Ascending aorta (tissue), 2 donors: Measurements from ENCODE around the gene CFAP97D1. TPM values are rescaled to one million over a fixed set of nuclear protein-coding genes. Genes with fewer than 3 reads are reported as not detected.

Source experiments
- DNase-seq, 2 donors: peaks; one replicate each; pipeline ENCODE4 v3.0.0-alpha.2; 2019; ENCODE audit warnings: low spot score in 2 of 2
- H3K27ac ChIP-seq, 2 donors: fragments of 200-600 bp; sonication (generic); one replicate each; pipeline ENCODE4 v1.5.1; 2016 to 2017; ENCODE audit warnings: mild to moderate bottlenecking in 1 of 2
- H3K27me3 ChIP-seq: fragments of 200-600 bp; sonication (generic); one replicate; pipeline ENCODE4 v1.5.1; 2017
- H3K36me3 ChIP-seq, 2 donors: fragments of 200-600 bp; sonication (generic); one replicate each; pipeline ENCODE4 v1.5.1; 2016
- H3K4me1 ChIP-seq, 2 donors: fragments of 200-600 bp; sonication (generic); one replicate each; pipeline ENCODE4 v1.5.1; 2016 to 2017; ENCODE audit warnings: mild to moderate bottlenecking in 1 of 2
- H3K4me3 ChIP-seq, 2 donors: fragments of 200-600 bp; sonication (generic); one replicate each; pipeline ENCODE4 v1.5.1; 2016 to 2017; ENCODE audit warnings: mild to moderate bottlenecking in 1 of 2
- H3K9me3 ChIP-seq, 2 donors: fragments of 200-600 bp; sonication (generic); one replicate each; pipeline ENCODE4 v1.5.1; 2016
- CTCF ChIP-seq, 3 experiments: fragments of 200-600 bp in 2 of 3; fragments of 450-650 bp in 1 of 3; sonication (generic) in 2 of 3; IDR thresholded peaks; one replicate each; pipeline ENCODE4 v1.5.1; 2016 to 2019; ENCODE audit warnings: antibody characterized with exemption in 3 of 3, mild to moderate bottlenecking in 1 of 3, moderate library complexity in 1 of 3
- intact Hi-C: fragments of 100-400 bp; cut with DNase I; formaldehyde crosslinking; loops from one replicate; pipeline ENCODE4 v1.15.1; 2023
- total RNA-seq: library from RNA; depleted of rRNA; stranded (reverse); fragments of >200 nt; gene quantifications from one replicate; pipeline ENCODE4 v1.1.0, GENCODE V29; 2016

Gene CFAP97D1
- total RNA-seq, 1 donor from 2014 or later = not detected

DNA sequence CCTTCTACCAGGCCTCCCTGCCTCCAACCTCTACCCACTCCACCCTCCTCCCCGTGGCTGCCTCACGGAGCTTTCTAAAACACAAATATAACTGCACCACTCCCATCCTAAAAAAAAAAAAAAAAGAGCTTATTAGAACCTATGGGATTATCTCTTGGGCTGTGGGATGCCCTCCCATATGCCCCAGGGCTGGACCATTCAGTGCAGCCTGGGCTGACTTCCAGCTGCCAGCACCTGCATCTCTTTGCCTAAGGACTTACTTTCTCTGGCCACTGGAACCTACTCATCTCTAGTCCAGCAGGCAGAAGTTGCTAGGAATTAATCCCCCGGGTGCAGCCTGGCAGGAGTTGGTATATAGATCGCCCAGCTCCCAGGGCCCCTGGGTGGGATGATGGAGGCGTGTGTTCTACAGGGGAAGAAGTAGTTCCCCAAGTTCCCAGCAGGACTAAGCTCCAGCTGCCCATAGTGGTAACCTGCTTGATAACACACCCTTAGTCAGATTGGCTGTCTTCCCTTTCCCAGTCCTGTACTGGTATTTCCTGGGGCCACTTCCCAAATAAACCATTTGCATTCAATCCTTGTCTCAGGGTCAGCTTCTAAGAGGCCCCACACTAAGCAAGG is 42.4 kb downstream of the CFAP97D1 start:
- no peak for TF ChIP-seq CTCF (IDR thresholded peaks at IDR 0.05)
- DNase-seq = no peak
- Histone ChIP-seq H3K27ac (no peak overlapping the region), H3K4me3 (no peak overlapping the region), H3K27me3 (no peaks in the 10 kb centered on the region), H3K36me3 (peaks cover 18 to 55% of the 10 kb centered on the region in 2 donors), H3K4me1 (no peaks in the 10 kb centered on the region), H3K9me3 (no peaks in the 10 kb centered on the region)
- intact Hi-C loops = no loop called here

DNA sequence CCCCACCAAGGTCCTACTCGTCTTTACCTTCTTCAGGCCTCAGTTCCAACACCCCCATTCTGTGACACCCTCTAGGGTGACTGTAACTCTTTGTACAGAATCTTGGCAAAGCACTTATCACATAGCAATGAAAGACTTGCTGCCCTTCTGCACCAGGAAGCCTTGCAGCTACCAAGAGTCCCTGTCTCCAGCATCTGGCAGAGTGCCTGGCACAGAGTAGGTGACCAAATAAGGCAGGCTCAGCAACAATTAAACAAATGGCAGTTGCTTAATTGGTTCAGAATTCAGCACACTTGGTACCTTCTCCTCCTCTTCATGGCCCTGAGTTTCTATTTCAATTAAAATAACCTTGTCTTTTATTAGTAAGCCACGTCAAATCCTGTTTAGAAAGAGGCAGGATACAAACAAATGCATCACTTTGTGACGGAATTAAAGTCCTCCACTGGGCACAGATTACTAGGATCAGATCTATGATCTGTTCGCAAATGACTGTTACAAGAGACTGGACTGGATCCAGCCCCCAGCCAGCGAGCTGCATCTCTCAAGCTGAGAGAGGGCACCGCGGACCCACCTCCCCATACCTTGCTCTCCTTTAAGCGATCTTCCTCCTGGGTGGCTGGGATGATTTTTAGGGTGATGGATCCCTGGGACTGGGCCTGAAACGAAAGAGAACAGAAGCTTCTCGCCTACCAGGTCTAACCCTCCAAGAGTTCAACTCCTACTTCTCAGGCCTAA is 43.3 kb downstream of the CFAP97D1 start:
- no peak overlapping the region for H3K27ac ChIP-seq
- peaks cover 14 to 55% of the 10 kb centered on the region in 2 donors for H3K36me3 ChIP-seq
- no peaks in the 10 kb centered on the region for H3K9me3 ChIP-seq
- DNase-seq = no peak
- intact Hi-C loops = no loop called here
- TF ChIP-seq CTCF (IDR thresholded peaks at IDR 0.05) = no peak
- no peaks in the 10 kb centered on the region for H3K27me3 ChIP-seq
- H3K4me1 ChIP-seq = no peaks in the 10 kb centered on the region
- no peak overlapping the region for H3K4me3 ChIP-seq

- no peak overlapping the region for H3K27ac ChIP-seq
- no peaks in the 10 kb centered on the region for H3K27me3 ChIP-seq
- H3K36me3 ChIP-seq = peaks cover 18 to 61% of the 10 kb centered on the region in 2 donors
- DNase-seq = no peak
- no peaks in the 10 kb centered on the region for H3K9me3 ChIP-seq
- no peaks in the 10 kb centered on the region for H3K4me1 ChIP-seq
- no peak overlapping the region for H3K4me3 ChIP-seq
- no peak for TF ChIP-seq CTCF (IDR thresholded peaks at IDR 0.05)
- intact Hi-C loops = no loop called here
These were observed 45.3 kb downstream of the CFAP97D1 start for GRCh38 chr17:43825567-43825966.

DNA sequence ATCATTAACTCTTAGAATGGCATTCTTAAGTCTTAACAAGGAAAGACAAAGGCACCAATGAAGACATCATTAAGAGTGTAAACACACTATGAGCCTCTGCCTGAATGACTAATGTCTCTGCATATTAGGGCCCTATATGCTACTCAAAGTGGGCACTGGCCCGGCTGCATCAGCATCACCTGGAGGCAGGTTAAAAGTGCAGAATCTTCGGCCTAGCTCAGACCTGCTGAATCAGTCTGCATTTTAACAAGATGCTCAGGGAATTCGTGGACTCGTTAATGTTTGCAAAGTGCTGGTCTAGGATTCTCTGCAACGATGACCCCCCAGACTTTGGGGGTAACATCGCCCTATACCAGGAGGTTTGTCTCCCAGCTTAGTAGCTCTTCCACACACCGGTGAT is 46.0 kb downstream of the CFAP97D1 start:
- Histone ChIP-seq H3K9me3 (no peaks in the 10 kb centered on the region), H3K4me3 (no peak overlapping the region), H3K4me1 (no peaks in the 10 kb centered on the region), H3K27me3 (no peaks in the 10 kb centered on the region), H3K27ac (no peak overlapping the region), H3K36me3 (peaks cover 14 to 54% of the 10 kb centered on the region in 2 donors)
- intact Hi-C loops = no loop called here
- DNase-seq = no peak
- no peak for TF ChIP-seq CTCF (IDR thresholded peaks at IDR 0.05)

GRCh38 chr17:43827596-43827995 is 47.4 kb downstream of the CFAP97D1 start:
- Histone ChIP-seq H3K36me3 (peaks cover 14 to 50% of the 10 kb centered on the region in 2 donors), H3K9me3 (no peaks in the 10 kb centered on the region), H3K4me1 (peaks cover 0 to 7% of the 10 kb centered on the region in 2 donors), H3K27me3 (no peaks in the 10 kb centered on the region), H3K4me3 (no peak overlapping the region), H3K27ac (no peak overlapping the region)
- intact Hi-C loops = no loop called here
- no peak for TF ChIP-seq CTCF (IDR thresholded peaks at IDR 0.05)
- DNase-seq = no peak
